ENCODE measurements around the gene RTF1. TPM values are rescaled to one million over a fixed set of nuclear protein-coding genes. Genes with fewer than 3 reads are reported as not detected.

The RTF1 gene
- total RNA-seq, 4 donors from 2014 or later: 22.7 to 46.8 (median 24.3) TPM

DNA sequence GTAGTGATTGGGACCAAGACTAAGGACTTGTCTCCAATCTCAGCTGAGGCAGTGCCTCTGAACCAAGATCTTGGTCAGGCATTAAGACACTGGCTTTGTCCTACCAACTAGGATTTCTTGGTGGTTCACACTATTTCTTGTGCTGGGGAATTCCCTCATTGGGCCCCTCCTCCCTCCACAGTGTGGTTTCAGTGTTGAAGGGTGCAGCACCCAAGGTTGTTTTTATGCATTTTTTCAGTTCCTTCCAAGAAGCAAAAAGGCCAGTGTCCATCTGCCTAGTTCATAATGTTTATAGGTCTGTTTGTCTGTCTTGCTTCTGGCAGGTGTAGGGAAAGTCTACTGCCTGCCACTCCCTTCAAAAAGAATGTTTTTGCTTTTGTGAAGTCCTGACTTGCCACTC, 66.2 kb downstream of the RTF1 start:
- in situ Hi-C loops (cut with MboI; ENCODE audit: low sequenced_read_pairs in 4 of 4): no loop called here
- no peak for TF ChIP-seq POLR2A (IDR thresholded peaks at IDR 0.05)
- TF ChIP-seq, protein P1, sequence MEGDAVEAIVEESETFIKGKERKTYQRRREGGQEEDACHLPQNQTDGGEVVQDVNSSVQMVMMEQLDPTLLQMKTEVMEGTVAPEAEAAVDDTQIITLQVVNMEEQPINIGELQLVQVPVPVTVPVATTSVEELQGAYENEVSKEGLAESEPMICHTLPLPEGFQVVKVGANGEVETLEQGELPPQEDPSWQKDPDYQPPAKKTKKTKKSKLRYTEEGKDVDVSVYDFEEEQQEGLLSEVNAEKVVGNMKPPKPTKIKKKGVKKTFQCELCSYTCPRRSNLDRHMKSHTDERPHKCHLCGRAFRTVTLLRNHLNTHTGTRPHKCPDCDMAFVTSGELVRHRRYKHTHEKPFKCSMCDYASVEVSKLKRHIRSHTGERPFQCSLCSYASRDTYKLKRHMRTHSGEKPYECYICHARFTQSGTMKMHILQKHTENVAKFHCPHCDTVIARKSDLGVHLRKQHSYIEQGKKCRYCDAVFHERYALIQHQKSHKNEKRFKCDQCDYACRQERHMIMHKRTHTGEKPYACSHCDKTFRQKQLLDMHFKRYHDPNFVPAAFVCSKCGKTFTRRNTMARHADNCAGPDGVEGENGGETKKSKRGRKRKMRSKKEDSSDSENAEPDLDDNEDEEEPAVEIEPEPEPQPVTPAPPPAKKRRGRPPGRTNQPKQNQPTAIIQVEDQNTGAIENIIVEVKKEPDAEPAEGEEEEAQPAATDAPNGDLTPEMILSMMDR (IDR thresholded peaks at IDR 0.05 in 4 of 5, conservative IDR thresholded peaks at IDR 0.05 in 1 of 5): no peak
- H3K27me3 ChIP-seq: peaks cover 0 to 2% (median 1%) of the 10 kb centered on the region in 3 donors

DNA sequence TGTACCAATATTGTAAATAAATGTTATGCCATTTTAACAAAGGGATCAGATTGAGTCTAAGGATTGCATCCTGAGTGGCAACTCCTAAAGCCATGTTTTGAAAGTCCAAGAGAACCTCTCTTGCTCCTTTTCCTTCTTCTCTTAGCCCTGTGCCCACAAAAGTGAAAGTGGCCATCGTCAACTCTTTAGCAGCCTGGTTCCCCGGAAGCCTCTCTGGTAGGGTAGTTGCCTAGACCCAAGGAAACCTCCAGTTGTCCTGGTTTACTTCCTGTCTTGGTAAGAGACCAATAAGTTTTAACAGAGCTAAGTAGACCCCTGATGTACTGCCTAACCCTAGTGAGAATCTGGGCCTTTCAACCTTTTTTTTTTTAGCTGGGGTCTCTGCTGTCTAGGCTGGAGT, 66.6 kb downstream of the RTF1 start:
- no peaks in the 10 kb centered on the region for H3K9me3 ChIP-seq
- no peak for ATAC-seq
- intact Hi-C loops (cut with DNase I; ENCODE audit: low total_unique reads): no loop called here

More for the DNA sequence above, 66.2 kb downstream of the RTF1 start:
- H3K9me3 ChIP-seq: no peaks in the 10 kb centered on the region
- no peaks in the 10 kb centered on the region for H3K4me1 ChIP-seq
- DNase-seq (no peak), ATAC-seq (no peak)
- intact Hi-C loops (cut with DNase I; ENCODE audit: low total_unique reads): no loop called here
- no peak overlapping the region for H3K4me3 ChIP-seq
- no peak overlapping the region for H3K27ac ChIP-seq
- peaks cover 0 to 48% of the 10 kb centered on the region in 2 donors for H3K36me3 ChIP-seq

GRCh38 chr15:41484937-41485625, 68.2 kb downstream of the RTF1 start:
- Histone ChIP-seq H3K4me3 (no peak overlapping the region), H3K9me3 (no peaks in the 10 kb centered on the region), H3K27me3 (peaks cover 9 to 21% (median 19%) of the 10 kb centered on the region in 3 donors), H3K4me1 (no peaks in the 10 kb centered on the region), H3K36me3 (peaks cover 0 to 28% of the 10 kb centered on the region in 2 donors), H3K27ac (no peak overlapping the region)
- intact Hi-C loops (cut with DNase I; ENCODE audit: low total_unique reads): no loop called here
- no peak for TF ChIP-seq POLR2A (IDR thresholded peaks at IDR 0.05)
- TF ChIP-seq, protein P1 (IDR thresholded peaks at IDR 0.05 in 4 of 5, conservative IDR thresholded peaks at IDR 0.05 in 1 of 5): no peak
- ATAC-seq (no peak), DNase-seq (no peak)
- in situ Hi-C loops (cut with MboI; ENCODE audit: low sequenced_read_pairs in 4 of 4): no loop called here

More for the DNA sequence above, 66.6 kb downstream of the RTF1 start:
- DNase-seq: no peak
- TF ChIP-seq, protein P1 (IDR thresholded peaks at IDR 0.05 in 4 of 5, conservative IDR thresholded peaks at IDR 0.05 in 1 of 5): no peak
- TF ChIP-seq POLR2A (IDR thresholded peaks at IDR 0.05): no peak
- Histone ChIP-seq H3K36me3 (peaks cover 0 to 44% of the 10 kb centered on the region in 2 donors), H3K27me3 (peaks cover 0 to 5% (median 4%) of the 10 kb centered on the region in 3 donors), H3K4me1 (no peaks in the 10 kb centered on the region), H3K27ac (no peak overlapping the region), H3K4me3 (no peak overlapping the region)
- in situ Hi-C loops (cut with MboI; ENCODE audit: low sequenced_read_pairs in 4 of 4): no loop called here

DNA sequence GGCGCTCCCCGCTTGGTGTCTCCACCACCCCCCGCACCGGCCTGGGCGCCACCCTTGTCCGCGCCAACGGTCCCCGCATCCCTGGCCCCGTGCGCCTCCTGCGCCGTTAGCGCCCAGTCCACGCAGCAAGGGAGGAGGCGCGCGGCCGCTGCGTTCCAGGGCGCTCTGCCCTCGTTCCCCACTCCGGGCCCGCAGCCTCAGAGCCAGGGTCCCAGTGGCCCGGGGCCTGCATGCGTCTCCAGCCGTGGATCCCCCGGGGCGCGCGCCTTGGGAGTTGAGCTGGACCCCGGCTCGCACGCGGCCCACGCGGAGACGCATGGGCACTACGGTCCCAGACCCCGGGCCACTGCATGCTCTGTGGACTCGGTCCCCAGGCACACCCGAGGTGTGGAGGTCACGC, 69.4 kb downstream of the RTF1 start:
- DNase-seq (no peak), ATAC-seq (no peak)
- no peaks in the 10 kb centered on the region for H3K4me1 ChIP-seq
- intact Hi-C loops (cut with DNase I; ENCODE audit: low total_unique reads) (no loop called here), in situ Hi-C loops (cut with MboI; ENCODE audit: low sequenced_read_pairs in 4 of 4) (no loop called here)
- no peak overlapping the region for H3K4me3 ChIP-seq
- peaks cover 0 to 17% of the 10 kb centered on the region in 2 donors for H3K36me3 ChIP-seq
- peaks cover 21 to 33% (median 31%) of the 10 kb centered on the region in 3 donors for H3K27me3 ChIP-seq
- TF ChIP-seq, protein P1 (IDR thresholded peaks at IDR 0.05 in 4 of 5, conservative IDR thresholded peaks at IDR 0.05 in 1 of 5): no peak
- no peak for TF ChIP-seq POLR2A (IDR thresholded peaks at IDR 0.05)
- no peak overlapping the region for H3K27ac ChIP-seq
- H3K9me3 ChIP-seq: no peaks in the 10 kb centered on the region
